Gastrocnemius medialis (tissue), 4 donors: ENCODE measurements around the gene NLRP6. TPM values are rescaled to one million over a fixed set of nuclear protein-coding genes. Genes with fewer than 3 reads are reported as not detected.

Experiments
- ATAC-seq, 2 donors: fragments of 150-250 bp; one replicate each; pipeline ENCODE4 v1.9.1; 2016
- DNase-seq, 2 donors: peaks; one replicate each; pipeline ENCODE4 v3.0.0-alpha.2; 2019
- H3K27ac ChIP-seq, 4 donors: fragments of 200-600 bp; sonication (generic); 1 replicate in 1 of 4; 2 replicates in 3 of 4; pipeline ENCODE4 v1.5.1; 2016 to 2018; ENCODE audit warnings: mild to moderate bottlenecking in 2 of 4, moderate library complexity in 1 of 4
- H3K27me3 ChIP-seq, 3 donors: fragments of 200-600 bp; sonication (generic) in 2 of 3; 1 replicate in 1 of 3; 2 replicates in 2 of 3; pipeline versions ENCODE4 v1.5.1 to v1.6.0; 2016 to 2019; ENCODE audit warnings: mild to moderate bottlenecking in 1 of 3, moderate library complexity in 1 of 3
- H3K36me3 ChIP-seq, 2 donors: fragments of 200-600 bp; sonication (generic) in 1 of 2; one replicate each; pipeline ENCODE4 v1.5.1; 2017 to 2018
- H3K4me1 ChIP-seq, 2 donors: fragments of 200-600 bp; sonication (generic) in 1 of 2; one replicate each; pipeline ENCODE4 v1.5.1; 2016 to 2017; ENCODE audit warnings: mild to moderate bottlenecking in 2 of 2
- H3K4me3 ChIP-seq, 4 donors: fragments of 200-600 bp; sonication (generic) in 3 of 4; 1 replicate in 1 of 4; 2 replicates in 3 of 4; pipeline ENCODE4 v1.5.1; 2016 to 2019; ENCODE audit warnings: mild to moderate bottlenecking in 2 of 4
- H3K9me3 ChIP-seq, 3 donors: fragments of 200-600 bp; sonication (generic) in 2 of 3; 1 replicate in 1 of 3; 2 replicates in 2 of 3; pipeline ENCODE4 v1.5.1; 2016 to 2019
- POLR2A ChIP-seq, 2 donors: fragments of 450-650 bp; IDR thresholded peaks; one replicate each; pipeline ENCODE4 v1.6.1; 2017; ENCODE audit warnings: antibody characterized with exemption in 2 of 2, mild to moderate bottlenecking in 2 of 2, moderate library complexity in 2 of 2
- in situ Hi-C, 4 donors: fragments of 200-750 bp; cut with MboI; loops; one replicate each; pipeline versions ENCODE4 v1.15.0 to v1.8.0; 2017; ENCODE audit warnings: low sequenced_read_pairs in 4 of 4
- intact Hi-C: fragments of 100-400 bp; cut with DNase I; formaldehyde crosslinking; loops from one replicate; pipeline ENCODE4 v1.15.1; 2023; ENCODE audit warnings: low total_unique reads
- total RNA-seq, 4 donors: library from RNA; depleted of rRNA; stranded (reverse); fragments of >200 nt; gene quantifications; one replicate each; pipeline versions ENCODE4 v1.1.0 to v1.2.3, GENCODE V29; 2016
- TF ChIP-seq, protein P1 (sequence below), 5 experiments: fragments of 450-650 bp in 3 of 5; fragments of 200-600 bp in 2 of 5; sonication (generic) in 2 of 5; IDR thresholded peaks in 4 of 5; conservative IDR thresholded peaks in 1 of 5; 1 replicate in 4 of 5; 2 replicates in 1 of 5; pipeline ENCODE4 v1.5.1; 2016 to 2019; ENCODE audit warnings: antibody characterized with exemption in 5 of 5, mild to moderate bottlenecking in 3 of 5, moderate library complexity in 3 of 5

The NLRP6 gene
- under 1 TPM in 1 of 4 donors, not detected in 3; 0.09 TPM for total RNA-seq

DNA sequence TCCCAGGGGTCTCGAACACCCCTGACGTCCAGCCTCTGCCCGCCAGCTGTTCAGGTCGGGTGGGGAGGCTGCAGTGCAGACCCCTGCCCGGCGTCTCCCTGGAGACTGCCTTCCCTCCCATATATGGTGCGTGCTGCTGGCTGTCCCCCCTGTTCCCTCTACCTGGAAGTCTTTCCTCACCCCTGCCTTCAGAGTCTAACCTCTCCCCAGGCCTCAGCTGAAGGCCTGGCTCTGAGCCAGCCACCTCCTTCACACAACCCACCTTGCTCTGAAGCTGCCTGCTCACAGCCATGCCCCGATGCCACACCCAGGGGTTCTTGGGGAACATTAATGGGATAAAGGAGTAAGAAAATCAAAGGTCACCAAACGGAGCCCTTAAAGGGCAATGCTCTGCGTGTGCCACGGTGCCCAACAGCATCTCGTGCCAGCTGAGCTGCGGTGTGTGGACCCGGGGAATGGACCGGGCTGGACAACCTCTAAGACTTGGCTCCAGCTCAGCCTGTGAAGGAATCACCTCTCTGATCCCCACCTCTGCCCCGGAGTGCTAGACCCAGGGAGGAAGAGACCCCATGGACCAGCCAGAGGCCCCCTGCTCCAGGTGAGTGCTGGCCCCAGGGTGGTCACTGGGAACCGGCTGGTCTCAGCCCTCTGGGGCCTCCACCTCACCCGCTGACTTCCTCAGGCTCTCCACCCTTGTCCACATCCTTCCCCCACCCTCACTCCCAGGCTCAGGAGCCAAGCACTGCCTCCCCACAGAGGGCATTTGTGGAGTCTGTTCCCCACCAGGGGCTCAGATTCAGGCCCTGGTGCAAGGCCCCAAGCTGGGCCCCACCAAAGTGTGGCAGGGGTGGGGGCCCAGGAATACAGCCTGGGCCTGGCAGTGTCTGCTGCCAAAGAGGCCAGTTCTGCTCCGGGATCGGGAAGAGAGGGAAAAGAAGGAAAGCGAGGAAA lies at the start of gene NLRP6:
NLRP6 (plus strand) TSS at position 407 of the 951 bp plus-strand sequence; CDS start at position 570, 163 bp downstream.
- H3K4me1 ChIP-seq = peaks cover 0 to 8% of the 10 kb centered on the region in 2 donors
- in situ Hi-C loops (no loop called here), intact Hi-C loops (no loop called here)
- H3K27ac ChIP-seq = no peak within 1 kb of the TSS
- no peaks in the 10 kb centered on the region for H3K36me3 ChIP-seq
- DNase-seq (no peak), ATAC-seq (no peak)
- H3K9me3 ChIP-seq = no peaks in the 10 kb centered on the region
- TF ChIP-seq, protein P1, sequence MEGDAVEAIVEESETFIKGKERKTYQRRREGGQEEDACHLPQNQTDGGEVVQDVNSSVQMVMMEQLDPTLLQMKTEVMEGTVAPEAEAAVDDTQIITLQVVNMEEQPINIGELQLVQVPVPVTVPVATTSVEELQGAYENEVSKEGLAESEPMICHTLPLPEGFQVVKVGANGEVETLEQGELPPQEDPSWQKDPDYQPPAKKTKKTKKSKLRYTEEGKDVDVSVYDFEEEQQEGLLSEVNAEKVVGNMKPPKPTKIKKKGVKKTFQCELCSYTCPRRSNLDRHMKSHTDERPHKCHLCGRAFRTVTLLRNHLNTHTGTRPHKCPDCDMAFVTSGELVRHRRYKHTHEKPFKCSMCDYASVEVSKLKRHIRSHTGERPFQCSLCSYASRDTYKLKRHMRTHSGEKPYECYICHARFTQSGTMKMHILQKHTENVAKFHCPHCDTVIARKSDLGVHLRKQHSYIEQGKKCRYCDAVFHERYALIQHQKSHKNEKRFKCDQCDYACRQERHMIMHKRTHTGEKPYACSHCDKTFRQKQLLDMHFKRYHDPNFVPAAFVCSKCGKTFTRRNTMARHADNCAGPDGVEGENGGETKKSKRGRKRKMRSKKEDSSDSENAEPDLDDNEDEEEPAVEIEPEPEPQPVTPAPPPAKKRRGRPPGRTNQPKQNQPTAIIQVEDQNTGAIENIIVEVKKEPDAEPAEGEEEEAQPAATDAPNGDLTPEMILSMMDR (IDR thresholded peaks at IDR 0.05 in 4 of 5, conservative IDR thresholded peaks at IDR 0.05 in 1 of 5) = no peak
- TF ChIP-seq POLR2A (IDR thresholded peaks at IDR 0.05) = no peak
- peak within 1 kb of the TSS in 1 of 4 donors; percentile 11 for H3K4me3 ChIP-seq
- H3K27me3 ChIP-seq = peaks cover 46 to 63% (median 54%) of the 10 kb centered on the region in 3 donors

DNA sequence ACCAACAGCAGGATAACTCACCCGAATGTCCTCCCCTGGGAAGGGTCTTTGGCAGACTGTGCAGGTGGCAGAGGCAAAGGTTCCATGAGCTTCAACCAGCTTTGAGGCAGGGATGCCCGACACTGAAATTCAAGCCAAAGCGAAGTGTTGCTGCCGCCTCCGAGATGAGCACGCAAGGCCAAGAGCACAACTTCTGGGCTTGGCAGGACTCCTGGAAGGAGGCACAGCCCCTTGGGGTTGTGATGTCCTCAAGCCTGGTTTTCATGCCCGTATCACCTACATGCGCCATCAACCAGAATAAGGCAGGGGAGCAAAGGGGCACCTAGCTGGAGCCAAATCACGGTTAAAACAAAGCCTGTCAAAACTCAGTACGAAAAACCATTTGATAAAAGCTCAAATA lies 47.8 kb upstream of the NLRP6 start:
- Histone ChIP-seq H3K27ac (no peak overlapping the region), H3K36me3 (peaks cover 0 to 5% of the 10 kb centered on the region in 2 donors), H3K9me3 (no peaks in the 10 kb centered on the region), H3K27me3 (no peaks in the 10 kb centered on the region), H3K4me1 (peaks cover 7 to 10% of the 10 kb centered on the region in 2 donors), H3K4me3 (no peak overlapping the region)
- ATAC-seq (no peak), DNase-seq (no peak)
- intact Hi-C loops = no loop called here
- TF ChIP-seq, protein P1 (IDR thresholded peaks at IDR 0.05 in 4 of 5, conservative IDR thresholded peaks at IDR 0.05 in 1 of 5) = no peak
- no peak for TF ChIP-seq POLR2A (IDR thresholded peaks at IDR 0.05)
- in situ Hi-C loops = no loop called here

DNA sequence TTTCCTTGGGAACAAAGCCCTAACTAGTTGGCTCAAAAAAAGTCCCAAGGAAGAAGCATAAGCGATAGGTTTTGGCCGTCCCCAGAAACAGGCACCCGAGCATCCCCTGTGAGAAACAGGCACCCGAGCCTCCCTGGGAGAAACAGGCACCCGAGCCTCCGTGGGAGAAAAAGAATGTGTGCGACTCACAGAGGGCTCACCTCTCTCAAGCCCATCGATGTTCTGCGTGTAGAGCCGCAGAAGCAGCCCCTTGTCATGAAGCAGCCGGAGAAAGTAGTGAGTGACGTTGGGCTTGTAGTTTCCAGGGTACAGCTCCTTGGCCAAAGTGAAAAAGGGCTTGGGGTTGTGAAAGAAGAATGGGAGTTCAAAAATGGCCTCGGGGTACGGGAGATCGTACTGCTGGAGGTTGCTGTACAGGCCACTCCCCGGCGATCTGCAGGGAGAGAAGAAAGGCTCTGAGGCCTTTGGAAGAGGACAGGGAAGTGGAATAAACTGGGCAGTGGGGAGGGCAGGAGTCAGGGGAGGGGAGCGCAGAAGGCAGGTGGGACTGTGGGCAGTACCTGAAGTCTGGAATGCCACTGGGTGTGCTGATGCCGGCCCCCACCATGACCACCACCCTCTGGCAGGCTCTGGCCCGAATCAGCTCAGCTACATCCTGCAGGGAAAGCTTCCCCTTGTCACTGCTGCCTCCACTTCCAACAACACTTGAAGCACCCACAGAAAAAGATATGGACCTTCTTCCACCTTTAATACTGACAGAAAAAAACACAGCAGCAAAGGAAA lies 45.2 kb upstream of the NLRP6 start:
- Histone ChIP-seq H3K4me1 (peaks cover 15 to 16% of the 10 kb centered on the region in 2 donors), H3K9me3 (no peaks in the 10 kb centered on the region), H3K27ac (no peak overlapping the region), H3K27me3 (no peaks in the 10 kb centered on the region), H3K4me3 (no peak overlapping the region), H3K36me3 (no peaks in the 10 kb centered on the region)
- in situ Hi-C loops (no loop called here), intact Hi-C loops (no loop called here)
- TF ChIP-seq, protein P1 (IDR thresholded peaks at IDR 0.05 in 4 of 5, conservative IDR thresholded peaks at IDR 0.05 in 1 of 5) = no peak
- no peak for TF ChIP-seq POLR2A (IDR thresholded peaks at IDR 0.05)
- DNase-seq = no peak
- no peak for ATAC-seq

DNA sequence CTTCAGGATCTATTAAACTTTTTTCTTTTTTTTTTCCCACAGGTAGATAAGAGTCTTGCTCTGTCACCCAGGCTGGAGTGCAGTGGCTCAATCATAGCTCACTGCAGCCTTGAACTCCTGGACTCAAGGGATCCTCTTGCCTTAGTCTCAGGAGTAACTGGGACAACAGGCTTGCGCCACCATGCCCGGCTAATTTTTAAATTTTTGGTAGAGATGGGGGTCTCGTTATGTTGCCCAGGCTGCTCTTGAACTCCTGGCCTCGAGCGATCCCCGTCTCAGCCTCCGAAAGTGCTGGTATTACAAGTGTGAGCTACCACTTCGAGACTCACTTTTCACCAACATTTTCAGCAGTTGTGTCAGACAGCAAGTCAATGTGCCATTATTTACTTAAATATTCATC lies 43.0 kb upstream of the NLRP6 start:
- Histone ChIP-seq H3K27ac (peak overlapping the region in 3 of 4 donors; percentile 97), H3K36me3 (peaks cover 0 to 5% of the 10 kb centered on the region in 2 donors), H3K27me3 (no peaks in the 10 kb centered on the region), H3K4me3 (peak overlapping the region; percentile 88 to 100 (median 90)), H3K4me1 (peaks cover 32% of the 10 kb centered on the region in 2 donors), H3K9me3 (no peaks in the 10 kb centered on the region)
- DNase-seq (no peak), ATAC-seq (no peak)
- TF ChIP-seq, protein P1 (IDR thresholded peaks at IDR 0.05 in 4 of 5, conservative IDR thresholded peaks at IDR 0.05 in 1 of 5) = no peak
- TF ChIP-seq POLR2A (IDR thresholded peaks at IDR 0.05) = no peak
- intact Hi-C loops = loop anchor here (5.0 kb wide), 1 partner anchor 52 kb away; the partner anchor contains the start of gene PGGHG
- in situ Hi-C loops = no loop called here
